Kidney capillary endothelial cell (primary cell): ENCODE results near the gene COL11A2.

Experiments
- DNase-seq: peaks from one replicate; pipeline ENCODE4 v3.0.0-alpha.2; 2018; ENCODE audit warnings: low spot score

The COL11A2 gene

DNA sequence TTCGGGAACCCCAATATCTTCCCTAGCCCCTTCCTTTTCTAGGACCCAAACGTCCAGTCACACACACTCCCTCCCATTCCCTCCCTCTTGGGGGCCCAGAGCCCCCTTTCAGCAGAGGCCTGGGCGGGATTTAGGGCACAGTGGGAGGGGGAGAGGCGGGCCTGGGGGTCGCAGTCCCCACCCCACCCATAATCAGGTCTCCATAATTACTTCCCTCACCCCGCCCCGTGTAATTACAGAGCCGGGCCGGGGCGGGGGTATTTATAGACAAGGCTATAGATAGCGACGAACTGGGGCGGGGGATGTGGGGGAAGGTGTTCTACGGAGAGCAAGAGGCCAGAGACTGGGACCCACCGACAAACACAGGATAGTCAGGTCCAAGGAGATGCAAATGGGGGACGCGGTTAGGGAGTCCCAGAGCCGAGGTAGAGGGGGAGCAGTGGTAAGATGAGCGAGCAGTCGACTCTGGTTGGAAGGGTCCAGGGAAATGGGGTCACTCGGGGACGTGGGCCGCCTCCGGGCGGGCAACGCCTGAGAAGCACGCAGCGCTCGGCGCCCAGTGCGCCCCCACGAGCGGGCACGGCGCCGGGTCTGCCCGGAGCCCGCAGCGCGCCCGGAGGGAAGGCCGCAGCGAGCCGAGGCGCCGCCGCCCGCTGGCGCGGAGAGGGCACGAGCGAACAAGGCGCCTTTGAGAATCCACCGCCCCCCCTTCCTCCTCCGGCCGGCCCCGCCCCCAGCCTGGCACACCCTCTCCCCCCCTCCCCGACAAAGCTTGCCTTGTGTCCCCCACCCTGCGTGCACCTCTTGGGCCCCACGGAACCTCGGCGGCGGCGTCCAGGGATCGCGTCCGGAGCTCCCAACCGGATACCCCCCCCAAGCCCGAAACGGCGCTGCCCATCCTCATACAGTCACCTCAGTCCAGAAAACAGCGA, 670 bp upstream of the COL11A2 start:
- DNase-seq = no peak

GRCh38 chr6:33191383-33192104, 723 bp downstream of the COL11A2 start:
- DNase-seq = no peak

DNA sequence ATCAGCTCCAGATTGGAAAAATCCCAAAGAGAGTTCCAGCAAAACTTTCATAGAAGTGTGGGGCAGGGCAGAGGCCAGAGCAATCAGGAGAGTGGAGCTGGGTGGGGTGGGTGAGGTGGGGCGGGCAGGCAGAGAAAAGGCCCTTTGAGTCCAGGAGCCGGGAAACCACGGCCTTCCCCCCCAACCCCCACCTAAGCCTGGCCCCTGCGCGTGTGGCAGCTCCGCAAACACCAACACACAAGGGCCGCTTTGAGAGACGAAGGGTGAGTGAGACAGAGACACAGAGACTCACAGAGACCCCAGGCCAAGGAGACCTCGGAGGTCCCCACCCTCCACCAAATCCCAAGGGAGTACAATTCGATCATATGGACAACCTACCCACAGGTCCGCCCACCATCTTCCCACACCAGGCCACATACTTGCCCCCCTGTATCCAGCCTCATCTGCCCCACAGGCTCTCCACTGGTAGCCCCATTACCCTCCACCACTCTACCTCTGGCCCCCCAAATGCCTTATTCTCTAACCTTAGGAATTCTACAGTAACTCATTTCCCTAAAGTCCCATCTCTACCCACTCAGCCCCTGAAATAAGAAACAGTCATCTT, 1.7 kb downstream of the COL11A2 start:
- DNase-seq = no peak

GRCh38 chr6:33189625-33190448, 2.4 kb downstream of the COL11A2 start:
- no peak for DNase-seq

DNA sequence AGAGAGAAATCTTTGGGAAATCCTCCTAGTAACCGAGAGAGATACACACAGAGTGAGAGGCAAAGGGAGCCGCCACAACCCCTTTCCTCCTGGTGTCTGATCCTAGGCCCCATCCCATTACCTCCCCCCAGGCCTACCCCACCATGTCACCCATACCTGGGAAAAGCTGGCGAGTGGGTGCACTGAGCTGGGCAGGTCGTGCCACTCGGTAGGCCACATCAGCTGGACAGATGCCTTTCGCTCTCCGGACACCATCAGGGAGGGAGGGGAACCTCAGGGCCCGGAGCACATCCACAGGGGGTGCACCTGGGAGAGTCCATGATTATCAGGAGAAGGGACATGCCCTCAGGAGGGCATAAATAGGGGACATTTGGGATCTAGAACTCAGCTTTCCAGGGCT, 3.1 kb downstream of the COL11A2 start:
- no peak for DNase-seq

GRCh38 chr6:33187809-33188208, 4.5 kb downstream of the COL11A2 start:
- no peak for DNase-seq

- no peak for DNase-seq
Measured at GRCh38 chr6:33185654-33186187, 6.5 kb downstream of the COL11A2 start.

GRCh38 chr6:33185190-33185589, 7.1 kb downstream of the COL11A2 start:
- no peak for DNase-seq

DNA sequence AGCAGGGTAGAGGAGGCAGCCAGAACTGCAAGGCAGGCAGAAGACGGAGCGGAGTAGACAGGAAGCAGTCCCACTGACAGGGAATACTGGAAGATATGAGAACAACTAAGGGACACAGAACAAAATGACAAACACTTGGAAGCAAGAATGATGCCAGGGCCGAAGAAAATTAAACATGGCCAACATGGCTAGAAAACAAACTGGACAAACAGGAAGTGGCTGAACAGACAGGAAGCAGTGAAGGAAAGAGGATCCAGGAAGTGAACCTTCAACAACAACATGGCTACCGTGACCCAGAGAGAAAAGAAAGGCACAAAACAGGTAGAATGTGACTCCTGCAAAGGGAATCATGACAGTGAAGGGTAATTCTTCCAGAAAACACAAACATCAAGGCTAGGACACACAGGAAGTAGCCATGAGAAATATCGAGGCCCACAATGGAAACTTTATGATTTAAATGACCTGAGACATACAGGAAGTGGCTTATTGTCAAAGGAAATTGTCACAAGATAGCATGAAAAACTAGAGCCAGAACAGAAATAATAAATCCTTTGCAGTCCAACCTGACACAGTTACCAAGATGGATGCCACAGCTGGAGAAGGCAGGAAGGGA, 9.1 kb downstream of the COL11A2 start:
- DNase-seq = no peak

DNA sequence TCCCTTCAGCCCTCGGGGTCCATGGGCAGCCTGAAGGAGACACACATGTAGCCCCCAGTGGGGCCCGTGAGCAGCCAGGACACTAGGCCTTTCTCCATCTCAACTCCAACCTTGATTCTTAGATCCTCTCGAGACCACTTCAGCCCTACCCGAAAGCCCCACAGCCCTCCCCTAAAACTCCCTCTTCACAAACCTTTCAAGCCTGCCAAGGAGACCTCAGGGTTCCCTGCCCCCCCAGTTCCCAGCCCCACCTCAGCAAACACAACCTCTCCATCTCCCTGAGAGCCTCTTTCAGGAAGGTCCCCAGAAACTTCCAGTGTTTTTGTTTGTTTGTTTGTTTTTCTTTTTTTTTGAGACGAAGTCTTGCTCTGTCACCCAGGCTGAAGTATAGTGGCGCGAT, 11.1 kb downstream of the COL11A2 start:
- DNase-seq = no peak

GRCh38 chr6:33178755-33179475, 13.4 kb downstream of the COL11A2 start:
- no peak for DNase-seq

- no peak for DNase-seq
Measured at GRCh38 chr6:33177552-33178446, 14.5 kb downstream of the COL11A2 start.

GRCh38 chr6:33176906-33177305, 15.4 kb downstream of the COL11A2 start:
- DNase-seq = no peak

- no peak for DNase-seq
Measured at GRCh38 chr6:33175436-33176069, 16.7 kb downstream of the COL11A2 start.

GRCh38 chr6:33174784-33175183, 17.5 kb downstream of the COL11A2 start:
- no peak for DNase-seq

GRCh38 chr6:33173535-33174180, 18.6 kb downstream of the COL11A2 start:
- no peak for DNase-seq

- no peak for DNase-seq
Measured at GRCh38 chr6:33172688-33173534, 19.4 kb downstream of the COL11A2 start.
